NCI-H1417 treated with DMSO at 0.1 percent for 48 hours (cell line): ENCODE data around the gene ZBTB20.

Experiments
- DNase-seq: peaks from one replicate; lab custom pipeline; 2025; lab: John Stamatoyannopoulos, UW

ZBTB20 gene

DNA sequence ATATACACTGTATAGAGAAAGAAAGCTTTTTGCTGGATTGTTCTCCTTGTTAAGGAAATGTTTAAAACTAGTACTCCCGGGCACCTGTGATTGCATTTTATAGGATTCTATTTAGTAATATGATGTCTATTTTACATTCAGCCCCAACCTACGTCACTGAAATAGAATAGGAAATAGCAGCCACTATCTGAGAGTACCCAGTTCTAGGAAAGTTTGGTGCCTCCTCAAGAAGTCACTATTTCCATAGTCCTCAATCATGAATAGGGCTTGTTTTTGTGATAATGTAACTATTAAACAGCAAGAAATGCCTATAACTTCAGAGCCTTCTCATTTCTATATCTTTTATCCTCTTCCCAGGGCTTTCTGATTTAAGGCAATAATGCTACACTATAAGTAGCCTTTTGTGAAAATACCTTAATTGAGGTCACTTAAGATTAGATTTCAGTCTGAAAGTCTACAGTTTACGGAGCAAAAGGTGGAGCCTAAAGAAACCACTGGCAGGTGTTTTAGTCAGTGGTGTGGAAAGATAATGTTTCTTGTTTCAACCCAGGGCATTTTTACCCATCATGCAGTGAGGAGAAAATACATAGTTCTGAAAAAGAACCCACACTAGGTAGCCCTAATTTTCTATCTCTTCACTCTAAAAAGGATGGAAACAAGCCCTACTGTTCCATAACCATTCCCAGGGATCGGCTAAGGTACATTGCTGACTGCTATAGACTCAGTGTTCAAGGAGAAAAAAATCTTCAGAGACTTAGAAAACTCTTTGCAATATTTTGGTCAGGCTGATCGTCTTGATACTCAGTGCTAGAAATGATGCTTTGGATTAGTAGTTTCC, 814.5 kb downstream of the ZBTB20 start:
- DNase-seq, result no peak

DNA sequence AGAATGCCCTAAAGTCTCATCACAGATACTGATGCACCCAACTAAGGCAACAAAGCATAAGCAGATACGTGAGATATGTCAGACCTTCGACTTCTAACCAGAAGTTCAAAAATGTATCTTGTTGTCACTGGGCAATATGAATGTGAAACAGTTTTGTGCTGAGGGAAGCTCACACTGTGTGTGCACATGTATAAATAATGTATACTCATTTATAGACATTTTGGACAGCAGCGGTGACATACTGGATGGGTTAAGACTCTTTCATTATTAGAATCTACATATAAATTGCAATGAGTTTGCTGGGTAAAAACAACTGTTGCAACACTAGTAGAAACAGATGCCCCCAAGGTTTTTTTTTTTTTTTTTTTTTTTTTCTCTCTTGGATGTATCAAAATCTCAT, 815.4 kb downstream of the ZBTB20 start:
- no peak for DNase-seq

DNA sequence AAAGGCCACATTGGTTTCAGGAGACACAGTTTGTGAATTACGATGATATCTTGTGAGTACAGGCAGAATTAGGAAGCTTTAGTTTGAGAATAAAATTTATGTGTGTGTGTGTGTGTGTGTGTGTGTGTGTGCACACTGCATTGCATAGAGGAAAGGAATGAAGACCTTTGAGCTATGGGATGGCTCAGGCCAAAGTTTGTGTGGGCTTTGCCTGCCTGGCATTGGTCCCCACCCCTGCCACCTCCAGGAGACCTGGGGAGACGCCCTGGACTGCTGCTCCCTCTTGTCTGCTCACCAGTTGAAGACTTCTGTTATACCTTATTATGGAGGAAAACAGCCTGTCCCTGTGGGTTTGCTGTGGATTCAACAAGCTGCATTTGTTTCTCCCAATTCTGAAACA, 816.1 kb downstream of the ZBTB20 start:
- no peak for DNase-seq

DNA sequence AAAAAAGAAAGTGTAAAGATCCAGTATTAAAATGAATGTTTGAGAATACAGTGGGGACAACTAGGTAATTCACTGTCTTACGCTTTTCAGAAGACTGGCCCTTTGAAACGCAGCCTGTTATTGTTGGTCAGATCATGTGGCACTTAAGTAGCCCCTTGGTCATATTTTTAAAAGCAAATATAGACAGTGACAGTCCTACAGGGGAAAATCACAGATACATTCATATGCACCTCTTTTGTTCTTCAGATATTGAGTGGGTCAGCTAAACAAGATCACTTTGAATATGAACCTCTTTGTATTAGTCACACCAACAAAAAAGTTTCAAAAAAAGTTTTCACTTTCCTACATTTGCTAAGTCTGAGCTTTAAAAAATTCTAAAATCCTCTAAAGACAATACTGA, 817.3 kb downstream of the ZBTB20 start:
- no peak for DNase-seq

DNA sequence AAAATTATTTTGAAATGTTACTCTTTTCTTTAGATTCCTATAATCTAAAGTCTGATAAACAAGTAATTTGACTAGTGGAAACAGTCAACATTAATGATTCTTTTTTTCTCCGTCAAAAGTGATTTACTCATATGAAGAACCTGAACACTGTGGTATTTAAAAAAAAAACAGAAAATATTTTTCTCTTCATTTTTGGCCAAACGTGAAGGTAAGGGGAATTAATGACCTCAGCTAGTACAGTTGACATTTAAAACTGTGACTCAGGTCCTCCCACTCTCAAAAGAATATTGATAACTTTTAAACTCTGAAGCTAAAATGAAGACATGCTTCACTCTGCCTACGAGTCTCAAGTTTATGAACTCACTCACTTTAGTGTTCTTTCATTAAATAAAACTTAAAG, 818.7 kb downstream of the ZBTB20 start:
- DNase-seq, result no peak

DNA sequence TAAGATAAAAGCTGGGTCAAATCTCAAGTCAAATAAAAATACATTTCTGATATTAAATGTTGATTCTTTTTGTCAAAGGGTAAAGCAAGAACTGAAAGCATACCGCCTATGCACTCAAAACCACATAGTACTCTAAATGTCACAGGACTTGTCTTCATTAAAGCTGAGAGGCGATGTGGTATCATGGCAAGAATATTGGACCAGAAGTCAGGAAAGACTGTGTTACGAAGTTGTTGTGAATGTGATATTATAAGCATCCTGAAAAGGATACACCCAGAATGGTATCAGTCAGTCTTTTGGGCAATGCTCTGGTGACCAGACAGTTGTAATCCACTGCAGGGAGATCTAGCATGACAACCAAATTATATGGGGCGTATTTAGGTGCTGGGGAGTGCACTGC, 819.4 kb downstream of the ZBTB20 start:
- DNase-seq, result no peak

DNA sequence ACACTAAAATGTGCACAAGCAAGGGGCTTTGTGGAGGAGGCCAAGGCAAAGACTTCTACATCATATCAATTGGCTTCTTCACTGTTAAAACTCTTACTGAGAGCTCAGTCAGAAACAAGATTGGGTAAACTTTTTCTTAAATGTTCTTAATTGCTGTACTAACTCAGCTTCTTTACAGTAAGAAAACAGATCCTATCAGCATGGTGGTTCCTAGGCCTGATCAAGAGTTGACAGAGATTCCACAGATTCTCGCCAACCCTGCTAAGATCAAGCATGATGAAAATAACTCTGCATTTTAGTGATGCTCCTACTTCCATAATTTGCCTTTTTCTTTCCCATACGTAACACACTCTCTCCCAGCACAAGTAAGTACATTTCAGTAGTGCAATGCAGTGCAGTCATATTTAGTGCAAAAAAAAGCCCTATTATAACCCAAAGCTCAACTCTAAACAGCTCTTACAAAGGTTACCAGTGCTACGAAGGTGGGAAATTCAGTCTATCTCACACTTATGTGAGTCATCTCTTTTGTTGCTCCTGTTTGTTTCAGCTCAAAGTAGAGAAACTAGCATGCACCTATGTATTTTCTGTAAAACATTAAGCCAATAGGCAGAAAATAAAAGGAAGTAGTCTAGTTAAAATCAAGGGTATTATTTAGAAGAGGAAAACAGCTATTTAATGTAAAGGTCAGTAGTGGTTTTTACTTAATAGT, 823.4 kb downstream of the ZBTB20 start:
- no peak for DNase-seq

DNA sequence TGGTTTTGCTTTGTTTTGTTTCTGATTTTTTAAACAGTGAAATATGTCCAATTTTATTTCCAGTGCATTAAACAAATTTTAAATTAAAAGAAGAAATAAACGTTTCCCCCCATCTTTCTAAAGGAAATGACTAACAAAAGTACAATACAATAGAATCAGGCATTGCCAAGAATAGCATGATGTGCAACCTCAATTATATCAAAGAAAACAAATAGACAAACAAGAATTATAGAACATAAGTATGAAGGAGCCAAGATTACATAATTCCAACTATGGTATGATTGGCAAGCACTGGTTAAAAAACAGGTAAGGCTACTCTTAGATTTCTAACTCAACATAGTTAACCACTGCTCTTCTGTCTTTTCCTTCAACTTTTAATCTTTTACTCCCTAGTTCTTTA, 826.8 kb downstream of the ZBTB20 start:
- no peak for DNase-seq

DNA sequence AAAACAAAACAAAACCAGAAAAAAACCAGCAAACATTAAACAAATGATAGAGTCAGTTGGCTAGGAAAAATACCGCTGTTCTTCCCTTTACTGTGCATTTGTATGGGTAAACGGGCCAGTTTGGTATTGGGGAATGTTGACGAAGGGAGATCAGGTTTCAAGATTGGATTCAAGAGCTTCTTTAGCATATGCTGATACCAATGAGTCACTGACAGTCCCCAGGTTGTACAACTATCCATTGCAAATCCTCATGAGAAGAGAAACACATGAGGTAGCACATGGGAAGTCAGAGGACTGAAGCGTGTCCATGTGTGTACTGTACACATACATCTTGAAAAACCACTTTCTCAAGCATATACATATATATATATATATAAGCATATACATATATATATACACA, 827.6 kb downstream of the ZBTB20 start:
- no peak for DNase-seq

DNA sequence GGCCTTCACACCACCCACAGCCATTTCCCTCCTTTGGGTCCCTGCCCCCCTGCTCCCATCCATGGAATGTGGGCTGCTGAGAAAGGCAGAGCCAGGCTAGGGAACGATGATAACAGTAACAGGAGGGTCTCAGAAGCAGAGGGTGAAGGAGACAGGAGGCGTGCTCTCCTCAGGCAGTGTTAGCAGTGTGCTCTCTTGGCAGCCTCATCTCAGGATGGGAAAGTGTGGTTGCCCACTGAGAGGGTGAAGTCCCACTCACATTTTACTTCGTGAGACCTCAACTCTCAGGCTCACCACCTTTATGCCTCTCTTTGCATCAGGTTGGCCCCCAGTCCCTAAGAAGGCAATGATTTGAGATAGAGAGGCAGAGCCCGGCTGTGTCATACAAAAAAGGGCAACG, 828.8 kb downstream of the ZBTB20 start:
- DNase-seq, result no peak

DNA sequence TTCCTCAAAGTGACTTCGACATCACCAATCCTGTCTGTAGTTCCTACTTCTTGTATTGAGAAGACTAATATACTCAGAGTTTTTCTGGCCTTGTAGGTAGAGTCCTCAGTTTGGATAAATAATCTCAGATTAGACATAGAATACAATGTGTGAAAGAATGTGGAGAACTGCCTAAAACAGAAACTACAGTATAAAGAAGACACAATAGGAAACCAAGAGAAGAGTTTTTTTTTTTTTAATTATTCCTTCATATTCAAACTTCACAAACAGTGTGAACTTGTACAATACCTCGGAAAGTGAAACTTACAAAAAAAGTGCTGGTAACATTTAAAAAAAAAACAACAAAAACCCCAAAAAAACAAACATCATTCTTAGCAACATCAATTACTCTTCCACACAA, 832.8 kb downstream of the ZBTB20 start:
- DNase-seq, result no peak

DNA sequence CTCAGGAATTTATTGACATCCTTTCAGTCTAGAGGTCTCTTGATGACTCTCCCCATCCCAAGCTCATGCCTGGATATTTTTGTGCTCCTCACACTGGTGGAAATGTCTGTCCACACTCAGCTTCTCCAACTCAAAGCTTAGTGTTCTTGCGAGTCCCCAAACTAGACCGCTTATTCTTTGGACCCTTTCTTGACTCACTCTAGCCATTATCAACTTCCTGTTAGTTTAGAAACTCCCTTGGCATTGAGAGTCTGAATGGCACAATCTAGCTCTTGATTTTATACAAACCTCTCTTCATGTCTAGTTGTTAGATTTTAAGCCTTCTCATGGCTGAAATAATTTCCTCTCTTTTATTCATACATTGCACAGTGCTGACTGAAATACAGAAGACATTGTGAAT, 833.7 kb downstream of the ZBTB20 start:
- no peak for DNase-seq

DNA sequence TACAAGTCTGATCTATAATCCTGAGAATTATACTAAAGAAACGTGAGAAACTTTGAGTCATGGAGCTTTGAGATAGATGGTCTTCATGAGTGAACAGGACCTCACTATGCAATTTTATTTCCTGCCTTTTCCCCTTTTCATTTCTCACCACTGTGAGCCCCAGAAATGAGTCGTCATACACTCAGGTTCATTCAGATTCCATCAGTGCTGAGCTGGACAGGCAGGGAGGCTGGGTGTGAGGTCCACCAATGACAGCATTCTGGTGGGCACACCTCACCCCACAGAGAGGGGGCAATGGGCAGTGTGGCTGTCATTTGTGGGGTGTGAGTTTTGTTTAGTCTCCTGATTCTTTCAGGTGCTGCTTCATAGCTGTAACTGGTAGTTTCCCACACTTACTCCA, 836.4 kb downstream of the ZBTB20 start:
- DNase-seq, result no peak

DNA sequence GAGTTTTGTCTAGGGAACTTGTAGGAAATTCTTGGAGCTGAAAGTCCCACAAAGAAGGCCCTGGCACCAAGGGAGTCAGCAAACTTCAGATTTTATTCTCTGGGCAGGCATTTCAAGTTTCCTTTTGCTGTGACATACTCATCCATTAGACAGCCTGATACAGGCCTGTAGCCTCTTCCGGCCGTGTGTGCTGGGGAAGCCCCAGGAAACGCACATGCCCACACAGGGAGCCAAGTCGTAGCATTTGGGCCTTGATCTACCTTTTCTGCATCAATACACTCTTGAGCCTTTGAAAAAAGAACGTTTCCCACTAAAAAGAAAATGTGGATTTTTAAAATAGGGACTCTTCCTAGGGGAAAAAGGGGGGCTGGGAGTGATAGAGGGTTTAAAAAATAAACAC, 838.3 kb downstream of the ZBTB20 start:
- no peak for DNase-seq

DNA sequence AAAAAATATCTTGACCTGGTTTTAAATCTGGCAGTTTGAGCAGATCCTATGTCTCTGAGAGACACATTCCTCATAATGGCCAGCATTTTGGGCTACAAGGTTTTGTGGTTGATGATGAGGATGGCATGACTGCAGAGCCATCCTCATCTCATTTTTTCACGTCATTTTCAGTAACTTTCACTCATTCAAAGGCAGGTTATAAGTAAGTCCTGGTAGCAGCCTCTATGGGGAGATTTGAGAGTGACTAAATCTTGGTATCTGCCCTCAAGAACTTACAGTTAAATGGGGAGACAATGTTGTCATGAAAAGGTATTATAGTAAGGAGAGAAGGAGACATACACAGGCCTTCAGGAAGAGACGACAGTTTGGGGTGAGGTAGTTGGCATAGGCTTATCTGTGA, 838.7 kb downstream of the ZBTB20 start:
- no peak for DNase-seq

DNA sequence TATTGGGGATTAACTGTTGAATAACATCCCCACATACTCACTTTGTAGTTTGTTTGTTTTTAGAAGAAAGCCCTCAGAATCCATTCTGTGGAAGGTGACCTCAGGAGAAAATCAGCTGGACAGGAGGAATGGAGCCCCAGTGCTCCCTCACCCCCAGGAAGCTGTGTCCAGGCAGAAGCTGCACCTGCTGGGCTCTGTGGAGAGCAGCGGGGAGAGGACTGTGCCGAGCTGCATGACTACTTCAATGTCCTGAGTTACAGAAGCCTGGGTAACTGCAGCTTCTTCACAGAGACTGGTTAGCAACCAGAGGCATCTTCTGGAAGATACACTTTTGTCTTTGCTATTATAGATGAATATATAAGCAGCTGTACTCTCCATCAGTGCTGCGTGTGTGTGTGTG, 839.3 kb downstream of the ZBTB20 start:
- no peak for DNase-seq

DNA sequence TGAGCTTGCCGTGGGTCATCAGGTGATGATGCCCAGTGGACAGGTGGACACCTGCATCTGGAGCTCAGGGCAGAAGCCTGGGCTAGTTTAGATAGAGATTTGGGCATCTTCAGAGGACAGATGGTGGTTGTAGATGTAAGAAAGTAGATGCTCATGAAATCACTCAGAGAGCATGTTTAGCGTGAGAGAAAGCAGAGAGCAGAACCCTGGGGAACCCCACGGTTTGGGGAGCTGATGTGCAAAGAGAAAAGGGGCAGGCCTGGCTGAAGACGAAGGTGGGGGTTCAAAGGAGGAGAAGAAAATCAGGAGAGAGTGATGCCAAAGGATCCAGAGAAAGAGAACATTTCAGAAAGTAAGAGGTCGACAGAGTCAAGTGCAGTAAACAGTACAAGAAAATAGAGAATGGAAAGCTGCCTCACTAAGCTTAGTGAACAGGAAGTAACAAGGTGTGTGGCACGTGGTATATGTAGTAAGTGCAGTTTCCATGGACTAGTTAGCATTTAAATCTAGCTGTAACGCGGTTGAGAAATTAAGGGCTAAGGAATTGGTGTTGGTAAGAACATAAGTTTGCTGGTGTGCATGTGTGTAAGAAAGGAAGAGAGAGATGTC, 839.8 kb downstream of the ZBTB20 start:
- no peak for DNase-seq

DNA sequence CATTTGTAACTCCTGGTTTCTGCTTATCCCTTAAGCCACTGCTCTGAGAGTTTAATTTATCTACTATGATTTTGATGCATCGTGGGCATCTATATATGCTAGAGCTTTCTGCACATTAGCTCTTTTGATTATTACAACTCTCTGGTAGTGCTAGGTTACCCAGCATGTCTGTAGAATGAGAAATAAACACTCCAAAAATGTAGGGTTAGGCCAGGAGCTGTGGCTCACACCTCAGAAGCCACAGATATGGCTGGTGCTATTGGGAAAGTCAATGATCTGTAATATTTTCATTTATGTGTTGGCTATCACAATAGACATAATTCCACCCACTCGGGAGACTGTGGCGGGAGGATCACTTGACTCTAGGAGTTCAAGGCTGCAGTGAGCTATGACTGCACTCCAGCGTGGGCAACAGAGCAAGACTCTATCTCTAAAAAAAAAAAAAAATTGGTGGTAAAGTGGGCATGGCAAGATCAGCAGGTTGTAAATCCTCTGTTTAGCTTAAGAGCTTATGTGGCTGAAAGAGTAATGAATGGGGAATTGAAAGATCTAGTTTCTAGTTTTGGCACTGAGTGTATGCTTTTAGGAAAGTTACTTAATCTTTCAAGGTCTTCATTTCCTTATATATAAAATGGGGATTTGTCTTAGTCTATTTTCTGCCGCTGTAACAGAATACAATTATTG, 847.0 kb downstream of the ZBTB20 start:
- DNase-seq, result no peak

DNA sequence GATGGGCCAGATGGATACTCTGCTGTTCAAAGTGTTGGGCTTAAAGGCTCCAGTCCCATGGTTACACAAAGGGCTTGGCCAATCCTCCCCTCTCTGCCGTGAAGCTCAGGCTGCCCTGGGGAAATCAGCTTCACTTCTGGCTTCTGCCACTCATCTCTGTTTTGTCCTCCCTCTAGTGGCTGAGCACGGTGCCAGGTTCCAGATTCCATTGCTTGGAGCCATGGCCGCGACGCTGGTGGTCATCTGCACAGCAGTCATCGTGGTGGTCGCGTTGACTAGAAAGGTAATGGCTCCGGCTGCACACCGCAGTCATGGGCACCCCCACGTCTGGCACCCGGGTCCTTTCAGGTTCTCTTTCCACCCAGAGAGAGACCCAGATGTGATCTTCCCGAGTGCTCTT, 847.7 kb downstream of the ZBTB20 start:
- no peak for DNase-seq

DNA sequence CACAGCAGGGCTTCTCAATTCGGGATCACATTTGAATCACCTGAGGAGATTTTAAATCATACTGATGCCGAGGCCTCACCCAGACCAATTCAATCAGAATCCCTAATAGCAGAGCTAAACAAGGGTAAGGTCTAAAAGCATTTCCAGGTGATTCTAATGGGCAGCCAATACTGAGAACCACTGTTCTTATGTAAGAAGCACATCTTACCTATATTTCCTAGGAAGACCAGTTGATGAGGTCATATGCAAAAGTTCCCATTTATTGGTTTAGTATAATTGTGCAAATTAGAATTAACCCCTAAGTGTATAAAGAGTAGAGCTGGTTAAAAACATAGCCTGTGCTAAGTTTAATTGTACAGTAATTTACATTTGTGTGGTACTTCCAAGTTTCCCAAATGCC, 851.1 kb downstream of the ZBTB20 start:
- no peak for DNase-seq

DNA sequence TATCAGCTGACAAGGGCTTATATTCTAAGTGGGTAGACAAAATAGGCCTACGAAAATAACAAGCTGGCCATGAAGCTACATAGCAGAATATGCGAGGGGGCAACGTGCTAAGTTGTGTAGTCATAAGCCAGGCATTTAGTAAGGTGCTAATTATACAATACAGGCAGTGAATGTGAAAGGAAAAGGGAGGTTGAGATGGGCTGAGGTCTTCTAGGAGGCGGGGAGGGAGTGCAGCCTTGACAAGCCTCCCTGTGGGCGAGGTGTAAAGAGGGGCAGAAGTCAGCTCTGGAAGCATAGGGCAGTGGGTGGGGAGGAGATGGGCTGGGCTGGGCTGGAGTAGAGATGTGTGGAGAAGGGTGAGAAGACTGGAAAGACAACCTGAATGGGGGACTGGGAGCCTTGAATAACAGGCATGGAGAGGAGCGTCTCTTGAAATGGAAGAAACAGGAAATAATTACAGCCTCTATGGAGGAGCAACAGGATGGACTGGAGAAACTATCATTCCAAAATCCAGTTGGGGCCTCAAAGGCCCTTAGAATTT, 852.1 kb downstream of the ZBTB20 start:
- no peak for DNase-seq

DNA sequence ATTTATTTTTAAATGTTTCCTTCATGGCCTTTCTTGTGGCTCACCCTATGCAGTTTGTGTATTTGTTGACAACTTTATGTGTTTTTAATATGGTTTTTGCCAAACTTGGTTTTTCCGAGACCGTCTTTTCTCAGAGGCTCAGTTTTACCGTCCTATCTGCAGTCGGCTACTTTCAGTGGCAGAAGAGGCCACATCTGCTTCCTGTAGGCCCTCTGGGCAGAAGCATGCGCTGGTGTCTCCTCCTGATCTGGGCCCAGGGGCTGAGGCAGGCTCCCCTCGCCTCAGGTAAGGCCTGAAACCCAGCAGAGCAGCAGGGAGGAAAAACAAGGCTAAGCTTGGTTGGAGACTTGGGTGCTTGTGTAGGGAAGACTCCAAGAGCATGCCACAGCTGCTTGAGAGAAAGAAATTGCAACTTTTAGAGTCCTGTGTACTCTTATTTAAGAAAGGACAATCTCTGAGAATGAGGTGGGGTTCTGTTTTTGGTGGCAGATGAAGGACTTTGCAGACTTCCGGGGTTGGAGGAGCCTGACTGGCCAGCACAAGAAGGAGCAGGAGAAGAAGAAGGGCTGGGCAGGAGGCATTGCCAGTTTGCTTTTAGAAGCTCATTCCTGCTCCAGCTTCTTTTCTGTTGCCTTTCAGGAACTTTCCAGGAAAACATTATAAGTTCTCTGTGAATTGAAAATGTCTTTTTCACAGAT, 853.1 kb downstream of the ZBTB20 start, which contains the start of gene TIGIT:
TSS of gene TIGIT (plus strand) at position 191 of the 698 bp plus-strand sequence. CDS start at position 225, 34 bp downstream.
- DNase-seq, result no peak
